ENCODE measurements around the gene RRBP1.

The RRBP1 gene

GRCh38 chr20:17628101-17628841 lies 53.8 kb downstream of the RRBP1 start:
- TF ChIP-seq, protein P1, sequence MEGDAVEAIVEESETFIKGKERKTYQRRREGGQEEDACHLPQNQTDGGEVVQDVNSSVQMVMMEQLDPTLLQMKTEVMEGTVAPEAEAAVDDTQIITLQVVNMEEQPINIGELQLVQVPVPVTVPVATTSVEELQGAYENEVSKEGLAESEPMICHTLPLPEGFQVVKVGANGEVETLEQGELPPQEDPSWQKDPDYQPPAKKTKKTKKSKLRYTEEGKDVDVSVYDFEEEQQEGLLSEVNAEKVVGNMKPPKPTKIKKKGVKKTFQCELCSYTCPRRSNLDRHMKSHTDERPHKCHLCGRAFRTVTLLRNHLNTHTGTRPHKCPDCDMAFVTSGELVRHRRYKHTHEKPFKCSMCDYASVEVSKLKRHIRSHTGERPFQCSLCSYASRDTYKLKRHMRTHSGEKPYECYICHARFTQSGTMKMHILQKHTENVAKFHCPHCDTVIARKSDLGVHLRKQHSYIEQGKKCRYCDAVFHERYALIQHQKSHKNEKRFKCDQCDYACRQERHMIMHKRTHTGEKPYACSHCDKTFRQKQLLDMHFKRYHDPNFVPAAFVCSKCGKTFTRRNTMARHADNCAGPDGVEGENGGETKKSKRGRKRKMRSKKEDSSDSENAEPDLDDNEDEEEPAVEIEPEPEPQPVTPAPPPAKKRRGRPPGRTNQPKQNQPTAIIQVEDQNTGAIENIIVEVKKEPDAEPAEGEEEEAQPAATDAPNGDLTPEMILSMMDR (IDR thresholded peaks at IDR 0.05; ENCODE audit: extremely low read depth, missing control alignments): no peak
- DNase-seq (ENCODE audit: low spot score): no peak

DNA sequence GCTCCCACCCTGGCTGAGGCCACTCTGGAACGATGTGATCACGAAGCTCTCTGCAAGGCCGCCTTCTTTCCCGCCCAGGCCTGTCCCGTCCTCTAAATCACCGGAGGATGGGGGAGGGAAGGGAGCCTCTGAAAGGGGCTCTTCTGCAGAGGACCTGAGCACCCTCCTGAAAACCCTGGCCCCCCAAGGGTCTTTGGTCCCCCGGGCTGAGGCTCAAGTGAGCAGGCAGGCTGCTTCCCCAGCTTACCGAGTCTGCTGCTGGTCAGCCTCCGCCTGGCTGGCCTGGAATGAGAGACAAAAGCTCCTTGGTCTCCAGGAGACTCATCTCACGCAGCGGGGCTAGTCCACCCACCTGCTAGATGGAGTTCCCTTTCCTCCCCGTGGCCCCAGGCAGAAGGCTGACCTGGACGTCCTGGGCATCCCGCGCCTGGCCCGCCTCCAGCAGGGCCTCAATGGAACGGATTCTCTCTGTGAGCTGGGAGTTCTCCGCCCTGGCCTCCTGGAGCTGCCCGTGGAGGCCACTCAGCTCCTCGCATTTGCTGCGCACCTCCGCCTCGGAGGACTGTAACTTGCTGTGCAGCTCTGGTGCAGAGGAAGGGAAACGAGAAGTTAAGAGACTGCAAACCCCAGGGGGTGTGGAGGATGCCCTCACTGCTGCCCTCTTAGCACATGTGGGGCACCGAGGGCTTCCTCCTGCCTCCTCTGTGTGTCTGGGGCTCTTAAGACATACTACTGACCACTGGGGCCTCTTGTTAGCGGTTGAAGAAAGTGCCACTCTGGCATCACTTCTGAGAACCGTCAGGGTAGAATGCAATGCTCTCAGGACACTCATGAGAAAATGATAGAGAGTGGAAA lies 54.7 kb downstream of the RRBP1 start:
- TF ChIP-seq, protein P1 (IDR thresholded peaks at IDR 0.05; ENCODE audit: extremely low read depth, missing control alignments): no peak
- DNase-seq (ENCODE audit: low spot score): no peak

- DNase-seq (ENCODE audit: low spot score): no peak
- TF ChIP-seq, protein P1 (IDR thresholded peaks at IDR 0.05; ENCODE audit: extremely low read depth, missing control alignments): no peak
These were observed 55.6 kb downstream of the RRBP1 start for GRCh38 chr20:17626217-17627007.

DNA sequence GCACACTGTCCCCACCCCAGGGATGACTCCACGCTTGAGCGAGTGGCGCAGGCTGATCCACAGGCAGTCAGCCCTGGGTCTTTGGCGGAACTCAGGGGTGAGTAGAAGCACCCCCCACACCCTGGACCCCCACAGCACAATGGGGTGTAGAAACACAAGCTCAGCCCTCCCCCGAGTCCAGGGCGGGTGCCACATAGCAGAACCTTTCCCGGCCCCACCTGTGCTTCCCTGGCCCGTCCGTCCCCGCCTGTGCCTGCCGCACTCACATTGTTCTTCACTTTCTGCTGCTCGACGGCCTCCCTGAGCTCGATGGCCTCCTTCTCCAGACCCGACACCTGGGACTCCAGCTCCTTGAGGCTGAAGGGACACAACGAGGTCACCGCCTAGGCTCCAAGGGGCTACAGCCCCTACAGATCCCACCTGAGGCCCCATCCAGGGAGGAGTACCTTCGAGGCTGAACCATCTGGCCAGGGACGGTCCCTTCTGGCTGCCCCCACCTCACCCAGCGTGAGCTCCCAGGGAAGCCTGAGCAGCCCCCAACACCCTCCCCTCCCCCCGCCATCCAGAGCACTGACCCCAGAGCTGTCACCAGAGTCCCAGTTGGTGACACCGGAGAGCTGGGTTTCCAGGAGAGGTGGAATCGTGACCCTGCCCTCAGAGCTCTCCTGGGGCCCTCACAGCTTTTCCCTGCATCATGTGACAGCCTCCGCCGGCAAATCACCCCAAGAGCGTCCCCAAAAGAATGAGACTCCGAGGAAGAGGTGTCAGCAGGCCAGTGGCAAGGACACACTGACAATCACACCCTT lies 56.6 kb downstream of the RRBP1 start:
- DNase-seq (ENCODE audit: low spot score): no peak
- TF ChIP-seq, protein P1 (IDR thresholded peaks at IDR 0.05; ENCODE audit: extremely low read depth, missing control alignments): no peak

GRCh38 chr20:17624551-17625245 lies 57.3 kb downstream of the RRBP1 start:
- no peak for DNase-seq (ENCODE audit: low spot score)
- TF ChIP-seq, protein P1 (IDR thresholded peaks at IDR 0.05; ENCODE audit: extremely low read depth, missing control alignments): no peak

- TF ChIP-seq, protein P1 (IDR thresholded peaks at IDR 0.05; ENCODE audit: extremely low read depth, missing control alignments): no peak
- DNase-seq (ENCODE audit: low spot score): no peak
These were observed 58.0 kb downstream of the RRBP1 start for GRCh38 chr20:17624070-17624469.
